Measurements from ENCODE around the gene ABCC9. TPM values are rescaled to one million over a fixed set of nuclear protein-coding genes. Genes with fewer than 3 reads are reported as not detected.
"Not testable (repeated sequence)": the region's sequence is repeated elsewhere in the genome, so short reads cannot be mapped to it uniquely, and the experiment has no call there.

The ABCC9 gene
- total RNA-seq, 1 donor, result 20.0 TPM

DNA sequence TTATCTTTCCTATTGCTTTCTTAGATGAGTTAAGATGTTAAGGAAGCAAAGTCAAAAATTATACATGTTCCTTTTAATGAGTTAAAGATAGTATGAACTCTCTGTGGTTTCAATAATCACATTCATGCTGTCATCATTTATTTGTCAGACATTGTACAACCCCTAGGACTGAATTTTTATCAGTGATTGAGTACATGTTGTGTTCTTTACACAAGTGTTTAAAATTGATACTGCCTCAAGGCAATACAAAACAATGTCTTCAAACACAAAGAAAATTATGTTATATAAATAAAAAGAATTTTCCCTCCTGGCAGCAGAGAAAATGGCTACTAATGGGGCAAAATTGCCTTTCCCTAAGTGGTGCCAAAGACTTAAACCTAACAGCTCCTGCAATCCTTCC is 132.1 kb downstream of the ABCC9 start:
- TF ChIP-seq, protein P1, sequence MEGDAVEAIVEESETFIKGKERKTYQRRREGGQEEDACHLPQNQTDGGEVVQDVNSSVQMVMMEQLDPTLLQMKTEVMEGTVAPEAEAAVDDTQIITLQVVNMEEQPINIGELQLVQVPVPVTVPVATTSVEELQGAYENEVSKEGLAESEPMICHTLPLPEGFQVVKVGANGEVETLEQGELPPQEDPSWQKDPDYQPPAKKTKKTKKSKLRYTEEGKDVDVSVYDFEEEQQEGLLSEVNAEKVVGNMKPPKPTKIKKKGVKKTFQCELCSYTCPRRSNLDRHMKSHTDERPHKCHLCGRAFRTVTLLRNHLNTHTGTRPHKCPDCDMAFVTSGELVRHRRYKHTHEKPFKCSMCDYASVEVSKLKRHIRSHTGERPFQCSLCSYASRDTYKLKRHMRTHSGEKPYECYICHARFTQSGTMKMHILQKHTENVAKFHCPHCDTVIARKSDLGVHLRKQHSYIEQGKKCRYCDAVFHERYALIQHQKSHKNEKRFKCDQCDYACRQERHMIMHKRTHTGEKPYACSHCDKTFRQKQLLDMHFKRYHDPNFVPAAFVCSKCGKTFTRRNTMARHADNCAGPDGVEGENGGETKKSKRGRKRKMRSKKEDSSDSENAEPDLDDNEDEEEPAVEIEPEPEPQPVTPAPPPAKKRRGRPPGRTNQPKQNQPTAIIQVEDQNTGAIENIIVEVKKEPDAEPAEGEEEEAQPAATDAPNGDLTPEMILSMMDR (IDR thresholded peaks at IDR 0.05; ENCODE audit: insufficient read depth, low read length), result no peak
- DNase-seq (ENCODE audit: low read depth), result no peak
- H3K4me3 ChIP-seq (ENCODE audit: low read depth, low read length), result no peak overlapping the region

DNA sequence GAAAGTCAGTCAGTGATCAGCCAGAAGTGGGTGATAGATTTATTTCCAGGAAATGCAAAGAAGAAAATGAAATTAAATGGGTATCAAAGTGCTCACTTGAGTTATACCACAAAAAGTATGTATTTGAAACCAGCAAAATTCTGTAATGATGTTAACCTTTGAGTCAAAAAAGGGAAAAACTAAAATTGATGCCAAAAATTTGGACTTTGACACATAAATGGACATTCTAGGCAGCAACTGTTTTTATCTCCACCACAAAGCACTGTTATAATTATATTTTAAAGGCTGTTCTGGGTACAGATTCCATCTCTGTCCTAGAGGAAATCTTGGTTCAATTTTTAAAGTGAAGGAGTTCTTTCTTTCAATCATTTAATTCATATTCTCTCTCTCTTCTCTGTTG is 135.0 kb downstream of the ABCC9 start:
- no peak for DNase-seq (ENCODE audit: low read depth)
- no peak overlapping the region for H3K4me3 ChIP-seq (ENCODE audit: low read depth, low read length)
- TF ChIP-seq, protein P1 (IDR thresholded peaks at IDR 0.05; ENCODE audit: insufficient read depth, low read length), result no peak

DNA sequence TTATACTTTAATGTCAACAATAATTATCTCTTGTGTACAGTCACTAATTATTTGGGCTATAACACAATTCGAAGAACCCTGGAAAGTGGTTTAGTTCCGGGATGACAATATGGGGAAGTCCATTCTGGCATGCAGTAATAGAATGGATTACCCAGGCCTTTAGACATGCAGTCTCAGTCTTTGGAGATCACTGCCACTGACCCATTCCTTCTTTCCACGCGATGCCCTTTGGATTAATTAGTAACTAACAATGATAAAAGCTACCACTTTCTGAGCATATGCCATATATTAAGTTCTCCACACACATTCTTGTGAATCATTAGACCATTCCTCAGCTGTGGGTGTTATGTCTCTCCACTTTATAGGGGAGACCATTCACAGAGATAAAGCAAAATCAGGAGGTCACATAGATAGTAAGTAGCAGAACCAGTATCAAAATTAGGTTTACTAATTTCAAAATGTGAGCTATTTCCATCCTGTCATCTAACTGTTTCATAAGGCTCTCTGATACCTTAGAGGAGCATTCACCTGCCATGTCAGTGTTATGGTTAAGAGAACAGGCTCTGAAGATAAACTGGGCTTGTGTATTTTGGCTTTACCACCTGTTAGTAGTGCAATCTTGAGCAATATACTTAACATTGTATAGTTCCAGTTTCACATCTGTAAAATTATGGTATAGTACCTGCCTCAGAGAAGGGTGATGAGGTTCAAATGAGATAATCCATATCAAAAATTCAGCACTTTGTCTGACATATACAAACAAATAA is 139.5 kb downstream of the ABCC9 start:
- H3K4me3 ChIP-seq (ENCODE audit: low read depth, low read length), result no peak overlapping the region
- TF ChIP-seq, protein P1 (IDR thresholded peaks at IDR 0.05; ENCODE audit: insufficient read depth, low read length), result no peak
- DNase-seq (ENCODE audit: low read depth), result no peak

DNA sequence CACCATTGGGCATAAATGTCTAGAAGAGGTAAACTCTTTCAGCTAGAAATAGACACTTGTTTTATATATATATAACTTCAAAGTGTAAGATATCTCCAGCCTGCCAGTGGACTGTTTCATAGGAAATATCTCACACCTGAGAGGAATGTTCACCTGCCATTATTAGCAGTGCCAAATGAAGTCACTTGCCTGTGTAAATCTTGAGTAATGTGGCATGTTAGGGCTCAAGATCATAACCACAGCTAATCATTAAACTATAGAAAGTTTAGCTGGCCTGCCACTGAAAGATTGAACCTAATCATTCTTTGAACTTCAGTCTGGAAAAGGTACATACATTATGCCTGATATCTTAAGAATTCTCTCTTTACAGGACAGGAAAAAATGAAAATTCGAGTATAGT is 141.2 kb downstream of the ABCC9 start:
- H3K4me3 ChIP-seq (ENCODE audit: low read depth, low read length), result no peak overlapping the region
- DNase-seq (ENCODE audit: low read depth), result no peak
- TF ChIP-seq, protein P1 (IDR thresholded peaks at IDR 0.05; ENCODE audit: insufficient read depth, low read length), result no peak

DNA sequence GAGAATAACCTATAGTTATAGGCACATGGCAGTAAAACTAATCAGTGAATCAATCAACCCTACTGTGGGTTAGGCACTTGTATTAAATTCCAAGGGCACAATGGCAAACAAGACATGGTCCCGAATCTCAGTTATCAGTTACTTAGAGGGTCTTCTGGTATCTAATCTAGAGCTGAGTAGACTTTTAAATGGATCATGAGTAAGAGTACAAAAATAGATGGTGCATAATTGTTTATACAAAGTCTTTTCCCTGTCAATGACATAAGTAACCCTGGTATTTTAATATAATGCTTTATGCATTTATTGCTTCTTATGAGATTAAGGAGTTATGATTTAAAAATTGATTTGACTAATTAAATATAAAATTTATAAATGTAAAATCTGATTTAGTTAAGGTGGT is 143.7 kb downstream of the ABCC9 start:
- no peak for DNase-seq (ENCODE audit: low read depth)
- no peak overlapping the region for H3K4me3 ChIP-seq (ENCODE audit: low read depth, low read length)
- TF ChIP-seq, protein P1 (IDR thresholded peaks at IDR 0.05; ENCODE audit: insufficient read depth, low read length), result no peak

DNA sequence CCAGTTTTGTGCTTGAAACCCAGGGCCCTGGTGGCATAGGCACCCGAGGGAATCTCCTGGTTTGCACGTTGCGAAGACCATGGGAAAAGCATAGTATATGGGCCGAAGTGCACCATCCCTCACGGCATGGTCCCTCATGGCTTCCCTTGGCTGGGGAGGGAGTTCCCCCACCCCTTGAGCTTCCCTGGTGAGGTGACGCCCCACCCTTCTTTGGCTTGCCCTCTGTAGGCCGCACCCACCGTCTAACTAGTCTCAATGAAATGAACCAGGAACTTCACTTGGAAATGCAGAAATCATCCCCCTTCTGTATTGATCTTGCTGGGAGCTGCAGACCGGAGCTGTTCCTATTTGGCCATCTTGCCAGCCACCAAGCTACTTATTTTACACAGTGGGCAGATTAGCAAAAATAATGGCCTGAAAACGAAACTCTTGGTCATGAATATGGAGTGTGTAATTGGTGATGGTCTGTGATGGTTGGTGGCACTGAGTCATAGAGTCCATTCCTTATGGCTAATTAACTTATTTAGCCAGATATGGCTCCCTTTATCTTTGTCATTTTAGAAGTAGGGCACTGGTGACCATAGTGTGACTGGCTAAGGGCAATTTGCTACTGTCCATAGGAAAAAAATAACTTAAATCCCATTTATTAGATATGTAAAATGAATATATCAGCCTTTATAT is 145.4 kb downstream of the ABCC9 start:
- H3K4me3 ChIP-seq (ENCODE audit: low read depth, low read length), result no peak overlapping the region
- no peak for DNase-seq (ENCODE audit: low read depth)
- TF ChIP-seq, protein P1 (IDR thresholded peaks at IDR 0.05; ENCODE audit: insufficient read depth, low read length), result no peak

DNA sequence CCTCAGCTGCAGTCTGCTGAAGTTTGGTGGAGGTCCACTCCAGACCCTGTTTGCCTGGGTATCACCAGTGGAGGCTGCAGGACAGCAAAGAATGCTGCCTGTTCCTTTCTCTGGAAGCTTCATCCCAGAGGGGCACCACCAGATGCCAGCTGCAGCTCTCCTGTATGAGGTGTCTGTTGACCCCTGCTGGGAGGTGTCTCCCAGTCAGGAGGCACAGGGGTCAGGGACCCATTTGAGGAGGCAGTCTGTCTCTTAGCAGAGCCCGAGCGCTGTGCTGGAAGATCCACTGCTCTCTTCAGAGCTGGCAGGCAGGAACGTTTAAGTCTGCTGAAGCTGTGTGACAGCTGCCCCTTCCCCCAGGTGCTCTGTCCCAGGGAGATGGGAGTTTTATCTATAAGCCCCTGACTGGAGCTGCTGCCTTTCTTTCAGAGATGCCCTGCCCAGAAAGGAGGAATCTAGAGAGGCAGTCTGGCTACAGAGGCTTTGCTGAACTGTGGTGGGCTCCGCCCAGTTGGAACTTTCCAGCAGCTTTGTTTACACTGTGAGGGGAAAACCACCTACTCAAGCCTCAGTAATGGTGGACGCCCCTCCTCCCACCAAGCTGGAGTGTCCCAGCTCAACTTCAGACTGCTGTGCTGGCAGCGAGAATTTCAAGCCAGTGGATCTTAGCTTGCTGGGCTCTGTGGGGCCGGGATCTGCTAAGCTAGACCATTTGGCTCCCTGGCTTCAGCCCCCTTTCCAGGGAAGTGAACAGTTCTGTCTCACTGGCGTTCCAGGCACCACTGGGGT is 146.2 kb downstream of the ABCC9 start:
- not testable (repeated sequence) for DNase-seq (ENCODE audit: low read depth); H3K4me3 ChIP-seq (ENCODE audit: low read depth, low read length)

DNA sequence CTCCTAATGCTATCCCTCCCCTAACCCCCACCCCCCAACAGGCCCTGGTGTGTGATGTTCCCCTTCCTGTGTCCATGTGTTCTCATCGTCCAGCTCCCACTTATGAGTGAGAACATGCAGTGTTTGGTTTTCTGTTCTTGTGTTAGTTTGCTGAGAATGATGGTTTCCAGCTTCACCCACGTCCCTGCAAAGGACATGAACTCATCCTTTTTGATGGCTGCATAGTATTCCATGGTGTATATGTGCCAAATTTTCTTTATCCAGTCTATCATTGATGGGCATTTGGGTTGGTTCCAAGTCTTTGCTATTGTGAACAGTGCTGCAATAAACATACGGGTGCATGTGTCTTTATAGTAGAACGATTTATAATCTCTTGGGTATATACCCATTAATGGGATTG is 151.5 kb downstream of the ABCC9 start:
- DNase-seq (ENCODE audit: low read depth); H3K4me3 ChIP-seq (ENCODE audit: low read depth, low read length): not testable (repeated sequence)
